Kidney epithelial cell (primary cell): ENCODE results near the gene PCBP3. TPM values are rescaled to one million over a fixed set of nuclear protein-coding genes. Genes with fewer than 3 reads are reported as not detected.
"Not testable (repeated sequence)": the region's sequence is repeated elsewhere in the genome, so short reads cannot be mapped to it uniquely, and the experiment has no call there.

Experiments used
- DNase-seq: peaks from one replicate; pipeline ENCODE4 v3.0.0-alpha.2; 2010; ENCODE audit warnings: low read depth
- H3K27me3 ChIP-seq: 2 replicates; pipeline ENCODE4 v1.6.0; 2011; ENCODE audit warnings: low read length; ENCODE audit not compliant: control insufficient read depth, insufficient read depth
- H3K36me3 ChIP-seq: 2 replicates; pipeline ENCODE4 v1.5.1; 2011; ENCODE audit warnings: low read length; ENCODE audit not compliant: control insufficient read depth, insufficient read depth
- H3K4me3 ChIP-seq: 2 replicates; pipeline ENCODE4 v1.5.1; 2011; ENCODE audit warnings: low read depth, mild to moderate bottlenecking, control low read depth, low read length
- total RNA-seq: library from RNA; depleted of rRNA; stranded (reverse); fragments of >200 nt; gene quantifications from 2 replicates; pipeline ENCODE4 v1.2.3, GENCODE V29; 2015
- TF ChIP-seq, protein P1 (sequence below): IDR thresholded peaks from 2 replicates; pipeline ENCODE4 v1.5.1; 2011; ENCODE audit warnings: mild to moderate bottlenecking, moderate library complexity, low read length, control low read depth, inconsistent platforms; ENCODE audit not compliant: insufficient read depth, poor library complexity, severe bottlenecking

Gene PCBP3
- total RNA-seq, 1 donor from 2014 or later = 1.3 TPM

DNA sequence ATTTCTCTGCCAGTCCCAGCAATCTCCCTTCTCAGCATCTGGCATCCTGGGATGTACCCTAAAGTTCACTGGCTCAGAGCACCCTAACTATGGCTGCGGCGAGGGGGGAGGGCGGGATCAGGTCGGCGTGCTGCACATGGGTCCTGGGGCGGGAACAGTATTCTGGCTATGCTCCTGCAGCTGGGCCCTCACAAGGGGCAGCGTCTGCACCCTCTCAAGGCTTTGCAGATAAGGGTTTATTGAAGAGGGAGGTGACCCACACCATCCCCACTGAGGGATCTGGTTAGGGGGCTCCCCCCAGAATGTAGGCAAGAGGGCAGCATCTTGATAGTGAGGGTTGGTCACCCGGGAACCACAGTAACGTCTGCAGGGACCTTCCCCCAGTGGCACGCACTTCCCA is 44.9 kb upstream of the PCBP3 start:
- no peaks in the 10 kb centered on the region for H3K36me3 ChIP-seq
- no peak overlapping the region for H3K4me3 ChIP-seq
- TF ChIP-seq, protein P1, sequence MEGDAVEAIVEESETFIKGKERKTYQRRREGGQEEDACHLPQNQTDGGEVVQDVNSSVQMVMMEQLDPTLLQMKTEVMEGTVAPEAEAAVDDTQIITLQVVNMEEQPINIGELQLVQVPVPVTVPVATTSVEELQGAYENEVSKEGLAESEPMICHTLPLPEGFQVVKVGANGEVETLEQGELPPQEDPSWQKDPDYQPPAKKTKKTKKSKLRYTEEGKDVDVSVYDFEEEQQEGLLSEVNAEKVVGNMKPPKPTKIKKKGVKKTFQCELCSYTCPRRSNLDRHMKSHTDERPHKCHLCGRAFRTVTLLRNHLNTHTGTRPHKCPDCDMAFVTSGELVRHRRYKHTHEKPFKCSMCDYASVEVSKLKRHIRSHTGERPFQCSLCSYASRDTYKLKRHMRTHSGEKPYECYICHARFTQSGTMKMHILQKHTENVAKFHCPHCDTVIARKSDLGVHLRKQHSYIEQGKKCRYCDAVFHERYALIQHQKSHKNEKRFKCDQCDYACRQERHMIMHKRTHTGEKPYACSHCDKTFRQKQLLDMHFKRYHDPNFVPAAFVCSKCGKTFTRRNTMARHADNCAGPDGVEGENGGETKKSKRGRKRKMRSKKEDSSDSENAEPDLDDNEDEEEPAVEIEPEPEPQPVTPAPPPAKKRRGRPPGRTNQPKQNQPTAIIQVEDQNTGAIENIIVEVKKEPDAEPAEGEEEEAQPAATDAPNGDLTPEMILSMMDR = no peak
- H3K27me3 ChIP-seq = peaks cover 4% of the 10 kb centered on the region
- DNase-seq = no peak

DNA sequence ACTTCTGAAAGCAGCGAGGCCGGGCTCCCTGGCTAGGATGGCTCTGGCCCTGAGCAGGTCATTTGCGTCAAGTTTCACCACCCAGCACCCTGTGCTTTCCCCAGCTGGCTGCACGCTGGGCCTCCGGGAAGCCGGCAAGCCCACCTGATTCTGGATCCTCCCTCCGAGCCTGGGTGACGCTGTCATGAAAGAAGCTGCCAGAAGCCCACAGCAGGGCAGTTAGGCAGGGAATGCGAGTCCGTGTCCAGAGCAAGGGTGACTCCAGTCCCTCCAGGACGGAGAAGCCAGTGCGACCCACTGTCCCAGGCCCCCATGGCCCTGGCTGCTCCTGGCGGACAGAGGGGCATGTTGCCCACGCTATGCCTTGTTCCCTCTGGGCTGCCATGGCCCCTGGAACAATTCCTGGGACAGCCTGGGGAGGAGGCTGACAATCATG is 44.4 kb upstream of the PCBP3 start:
- TF ChIP-seq, protein P1 = no peak
- Histone ChIP-seq H3K36me3 (no peaks in the 10 kb centered on the region), H3K4me3 (no peak overlapping the region), H3K27me3 (peaks cover 4% of the 10 kb centered on the region)
- DNase-seq = no peak

DNA sequence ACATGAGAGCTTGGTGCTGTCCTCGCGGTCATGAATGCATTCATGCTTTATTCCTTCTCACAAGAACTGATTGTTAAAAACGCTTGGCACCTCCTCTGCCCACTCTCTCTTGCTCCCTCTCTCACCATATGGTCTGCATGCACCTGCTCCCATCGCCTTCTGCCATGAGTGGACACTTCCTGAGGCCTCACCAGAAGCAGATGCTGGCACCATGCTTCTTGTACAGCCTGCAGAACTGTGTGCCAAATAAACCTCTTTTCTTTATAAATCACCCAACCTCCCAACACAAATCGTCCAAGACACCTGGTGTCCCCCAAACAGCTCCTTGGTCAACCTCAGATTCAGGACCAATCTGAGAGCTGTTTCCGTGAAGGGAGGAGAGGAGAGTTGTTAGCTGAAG is 43.3 kb upstream of the PCBP3 start:
- Histone ChIP-seq H3K4me3 (no peak overlapping the region), H3K36me3 (no peaks in the 10 kb centered on the region), H3K27me3 (peaks cover 4% of the 10 kb centered on the region)
- TF ChIP-seq, protein P1 = no peak
- no peak for DNase-seq

DNA sequence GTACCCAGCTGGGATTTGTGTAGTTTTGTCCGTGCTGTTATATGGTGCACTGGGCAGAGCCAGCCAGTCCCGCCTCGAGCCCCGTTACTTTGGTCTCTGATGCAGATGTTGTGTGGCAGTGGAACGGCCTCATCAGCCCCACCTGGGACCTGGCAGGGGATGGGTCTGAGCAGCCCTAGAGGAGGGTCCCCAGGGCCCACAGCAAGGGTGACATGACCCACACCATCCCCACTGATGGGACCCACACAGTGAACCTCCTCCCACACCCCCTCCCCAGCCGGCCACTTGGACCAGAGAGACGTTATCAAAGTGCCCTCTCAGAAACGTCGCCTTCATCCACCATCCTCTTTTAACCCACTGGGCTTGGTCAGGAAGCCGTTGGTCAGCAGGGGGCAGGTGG is 42.0 kb upstream of the PCBP3 start:
- no peak for DNase-seq
- peaks cover 4% of the 10 kb centered on the region for H3K27me3 ChIP-seq
- no peaks in the 10 kb centered on the region for H3K36me3 ChIP-seq
- TF ChIP-seq, protein P1 = no peak
- no peak overlapping the region for H3K4me3 ChIP-seq

DNA sequence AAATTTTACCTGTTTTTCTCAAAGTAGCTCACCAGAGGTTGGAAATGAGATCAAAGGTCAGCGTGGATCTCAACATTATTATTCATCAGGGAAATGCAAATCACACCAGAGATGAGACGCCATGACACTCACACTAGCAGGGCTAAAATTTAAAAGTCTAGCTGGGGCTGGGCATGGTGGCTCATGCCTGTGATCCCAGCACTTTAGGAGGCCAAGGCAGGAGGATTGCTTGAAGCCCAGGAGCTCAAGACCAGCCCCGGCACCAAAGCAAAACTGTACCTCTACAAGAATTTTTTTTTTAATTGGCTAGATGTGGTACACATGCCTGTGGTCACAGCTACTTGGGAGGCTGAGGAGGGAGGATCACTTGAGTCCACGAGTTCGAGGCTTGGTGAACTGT is 41.4 kb upstream of the PCBP3 start:
- Histone ChIP-seq H3K27me3 (peaks cover 4% of the 10 kb centered on the region), H3K36me3 (no peaks in the 10 kb centered on the region), H3K4me3 (no peak overlapping the region)
- DNase-seq = no peak
- TF ChIP-seq, protein P1 = no peak

DNA sequence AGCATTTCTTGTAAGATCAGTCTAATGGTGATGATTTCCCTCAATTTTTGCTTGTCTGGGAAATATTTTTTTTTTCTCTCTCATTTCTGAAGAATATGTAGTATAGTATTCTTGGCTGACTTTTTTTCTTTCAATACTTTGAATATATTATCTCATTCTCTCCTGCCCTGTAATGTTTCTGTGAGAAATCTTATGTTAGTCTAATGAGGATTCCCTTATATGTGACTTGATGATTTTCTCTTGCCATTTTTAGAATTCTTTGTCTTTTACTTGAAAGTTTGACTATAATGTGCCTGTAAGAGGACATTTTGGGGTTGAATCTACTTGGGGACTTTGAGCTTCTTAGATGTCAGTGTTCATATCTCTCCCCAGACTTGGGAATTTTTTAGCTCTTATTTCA is 40.0 kb upstream of the PCBP3 start:
- no peaks in the 10 kb centered on the region for H3K36me3 ChIP-seq

DNA sequence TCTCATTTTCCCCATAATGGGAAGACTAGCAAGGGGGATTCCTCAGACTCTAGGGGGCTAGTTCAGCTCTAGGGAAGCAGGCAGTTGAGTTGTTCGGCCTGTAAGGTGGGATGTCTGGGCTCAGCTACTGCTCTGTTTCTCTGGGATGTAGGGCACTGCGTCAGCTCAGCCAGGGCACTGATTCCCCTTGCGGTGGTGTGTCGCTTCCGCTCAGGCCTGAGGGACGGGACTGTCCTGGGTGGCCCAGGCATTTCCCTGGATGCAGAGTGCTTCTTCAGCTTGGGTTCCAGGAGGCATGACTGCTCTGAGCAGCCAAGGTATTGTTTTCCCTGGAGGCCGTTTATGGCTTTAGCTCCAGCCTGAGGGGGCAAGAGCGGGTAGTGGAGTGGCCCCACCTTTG is 38.8 kb upstream of the PCBP3 start:
- not testable (repeated sequence) for H3K36me3 ChIP-seq, H3K27me3 ChIP-seq, DNase-seq, H3K4me3 ChIP-seq

More for the DNA sequence above, 40.0 kb upstream of the PCBP3 start:
- Histone ChIP-seq H3K27me3 (peaks cover 6% of the 10 kb centered on the region), H3K4me3 (no peak overlapping the region)
- DNase-seq = no peak
- TF ChIP-seq, protein P1 = no peak
